NCI-H187 treated with DMSO at 0.1 percent for 48 hours (cell line): ENCODE data around the gene PYM1.
"Not testable (repeated sequence)": the region's sequence is repeated elsewhere in the genome, so short reads cannot be mapped to it uniquely, and the experiment has no call there.

Source experiments
- DNase-seq: peaks from one replicate; lab custom pipeline; 2025; lab: John Stamatoyannopoulos, UW

PYM1 gene

DNA sequence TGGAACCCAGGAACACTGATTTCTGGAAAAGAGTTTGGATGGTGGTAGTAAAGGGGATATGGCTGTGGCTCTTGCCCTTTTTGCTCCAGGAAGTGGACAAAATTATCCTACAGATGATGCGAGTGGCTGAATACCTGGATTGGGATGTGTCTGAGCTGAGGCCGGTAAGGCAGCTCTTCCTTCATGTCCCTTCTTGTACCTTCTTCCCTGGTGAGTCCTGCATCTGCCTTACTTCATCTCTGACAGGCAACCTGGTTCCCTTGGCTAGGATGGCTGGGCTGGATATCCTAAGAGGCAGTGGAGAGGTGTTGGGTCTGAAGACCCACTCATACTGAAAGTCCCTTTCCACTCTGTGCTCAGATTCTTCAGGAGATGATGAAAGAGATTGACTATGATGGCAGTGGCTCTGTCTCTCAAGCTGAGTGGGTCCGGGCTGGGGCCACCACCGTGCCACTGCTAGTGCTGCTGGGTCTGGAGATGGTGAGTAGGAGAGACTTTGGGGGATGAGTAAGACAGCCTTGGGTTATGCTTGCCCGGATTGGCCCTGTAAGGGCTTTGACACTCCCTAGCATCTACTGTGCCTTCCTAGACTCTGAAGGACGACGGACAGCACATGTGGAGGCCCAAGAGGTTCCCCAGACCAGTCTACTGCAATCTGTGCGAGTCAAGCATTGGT is 11.3 kb upstream of the PYM1 start:
- no peak for DNase-seq

DNA sequence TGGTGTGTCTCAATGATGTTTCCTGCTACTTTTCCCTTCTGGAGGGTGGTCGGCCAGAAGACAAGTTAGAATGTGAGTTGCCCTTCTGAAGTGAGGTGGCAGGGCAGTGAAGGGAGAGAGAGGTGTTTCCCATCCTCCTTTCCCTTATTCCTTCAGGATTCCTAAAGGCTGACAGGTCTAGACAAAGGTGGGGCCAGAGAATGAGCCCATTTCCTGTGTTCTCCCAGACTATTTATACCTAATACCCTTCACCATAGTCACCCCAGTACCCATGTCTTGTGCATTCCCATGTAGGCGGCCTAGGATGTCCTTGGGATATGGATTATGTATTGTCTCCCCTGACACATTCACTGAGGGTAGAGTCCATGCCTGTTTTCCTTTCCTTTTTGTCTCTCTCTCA is 10.3 kb upstream of the PYM1 start:
- DNase-seq, result no peak

DNA sequence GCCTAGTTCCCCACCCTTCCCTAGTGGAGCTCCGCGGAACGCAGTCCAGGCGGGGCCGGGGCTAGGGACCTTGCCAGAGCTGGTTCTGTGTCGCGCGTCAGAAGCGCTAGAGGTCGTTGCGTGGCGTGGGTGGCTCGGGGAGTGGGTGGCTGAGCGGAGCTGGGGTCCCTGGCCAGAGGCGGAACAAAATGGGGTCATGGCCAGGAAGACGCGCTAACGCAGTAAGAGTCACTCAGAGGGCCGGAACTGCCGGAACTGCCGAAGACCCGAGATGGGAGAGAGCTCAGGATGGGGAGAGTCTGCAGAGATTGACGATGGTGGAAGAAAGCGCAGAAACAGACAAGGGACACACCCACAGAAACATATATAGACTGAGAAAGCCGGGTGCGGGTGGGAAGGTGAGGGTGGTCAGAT is 8.1 kb upstream of the PYM1 start:
- no peak for DNase-seq

DNA sequence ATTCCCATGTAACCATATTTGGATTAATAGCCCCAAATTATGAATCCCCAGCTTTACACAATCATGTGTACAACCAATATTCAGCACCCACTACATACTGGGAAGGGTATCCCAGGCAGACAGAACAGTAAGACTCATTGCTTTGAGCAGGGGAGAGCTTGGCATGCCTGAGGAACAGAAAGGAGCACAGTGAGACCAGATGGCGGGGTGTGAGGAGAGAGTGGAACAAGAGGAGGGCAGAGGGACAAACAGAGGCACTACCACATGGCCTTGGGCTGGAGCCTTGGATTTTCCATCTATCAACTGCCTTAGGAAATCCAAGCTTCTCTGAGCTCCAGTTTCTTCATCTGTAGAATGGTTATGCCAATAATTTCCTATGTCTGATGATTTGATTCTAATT is 7.1 kb upstream of the PYM1 start:
- DNase-seq, result no peak

DNA sequence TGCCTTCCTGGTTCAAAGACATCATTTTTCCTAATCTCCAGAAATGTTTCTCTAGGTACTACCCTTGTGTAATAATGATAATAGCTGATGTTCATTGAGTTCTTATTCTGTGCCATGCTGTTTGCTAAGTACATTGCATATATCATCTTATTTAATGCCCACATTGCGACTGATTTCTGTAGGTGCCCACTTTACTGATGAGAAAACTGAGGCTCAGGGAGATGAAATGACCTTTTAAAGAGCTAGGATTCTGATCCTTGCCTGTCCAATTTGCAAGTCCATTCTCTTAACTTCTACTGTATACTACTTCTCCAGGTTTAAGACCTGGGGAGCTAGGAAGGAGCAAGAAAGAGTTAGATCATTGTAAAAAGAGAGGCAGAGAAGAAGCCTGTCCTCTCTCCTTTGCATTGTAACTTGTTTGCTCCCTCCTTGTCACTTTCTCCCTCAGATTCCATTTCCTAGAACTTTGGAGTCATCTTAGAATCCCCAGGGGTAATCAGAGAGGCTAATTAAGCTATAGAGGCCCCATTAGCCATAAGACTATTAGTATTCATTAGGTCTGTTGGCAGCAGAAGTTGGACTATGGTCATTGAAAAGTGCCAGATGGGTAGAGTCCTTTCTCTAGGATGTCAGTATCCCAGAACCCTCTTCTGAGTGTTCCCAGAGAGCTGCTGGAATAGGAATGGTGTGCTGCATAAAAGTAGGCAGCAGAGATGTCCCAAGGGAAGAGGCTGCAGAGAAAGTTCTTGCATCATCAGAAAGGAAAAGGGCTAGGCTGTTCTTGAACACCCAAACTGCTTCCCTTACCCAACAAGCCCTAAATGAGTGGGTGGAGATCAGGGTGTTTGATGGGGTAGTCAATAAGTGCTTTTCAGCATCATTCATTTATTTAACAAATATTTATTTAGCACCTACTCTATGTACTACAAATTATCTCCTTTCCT is 6.4 kb upstream of the PYM1 start:
- no peak for DNase-seq

DNA sequence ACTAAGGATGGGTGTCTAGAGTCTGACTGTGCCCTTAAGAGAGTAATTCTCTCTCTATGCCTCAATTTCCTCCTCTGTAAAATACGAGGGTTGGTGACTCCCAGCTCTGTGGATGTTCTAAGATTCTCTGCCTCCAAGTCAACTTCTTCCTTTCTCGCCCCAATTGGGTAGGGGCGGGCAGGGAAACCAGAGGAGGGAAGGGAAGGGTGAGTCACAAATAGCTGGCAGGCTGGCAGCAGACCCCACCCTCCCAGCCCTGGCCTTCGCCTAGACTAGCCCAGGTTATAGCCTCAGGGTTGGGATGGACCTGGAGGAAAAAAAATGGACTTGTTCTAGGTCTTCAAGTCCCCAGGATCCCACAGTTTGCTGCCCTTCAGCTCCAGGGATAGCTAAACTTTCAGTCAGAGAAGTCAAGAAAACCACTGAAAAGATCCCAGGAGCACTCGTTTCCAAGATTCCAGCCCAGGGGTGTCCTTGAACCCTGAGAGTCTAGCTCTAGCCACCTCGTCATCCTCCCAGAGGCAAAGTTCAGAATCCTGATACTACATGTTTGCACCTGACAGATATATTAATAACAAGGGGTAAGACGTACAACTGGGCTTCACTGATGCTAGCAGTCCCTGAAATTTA is 5.6 kb upstream of the PYM1 start:
- no peak for DNase-seq

DNA sequence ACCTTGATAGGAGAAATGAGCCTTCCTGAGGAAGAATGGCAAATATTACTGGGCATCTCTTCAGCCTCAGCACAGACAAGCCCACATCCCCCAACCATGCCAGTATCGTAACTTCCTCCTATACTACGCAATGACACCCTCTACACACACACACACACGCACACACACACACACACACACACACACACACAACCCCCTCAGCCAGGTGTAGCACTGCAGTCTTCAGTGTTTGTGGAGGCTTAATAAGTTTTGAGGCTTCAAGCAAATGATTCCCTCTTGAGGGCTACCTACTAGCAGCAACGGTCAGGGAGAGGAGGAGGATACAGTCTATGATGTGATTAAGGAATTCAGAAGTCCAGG is 4.8 kb upstream of the PYM1 start:
- DNase-seq, result no peak

DNA sequence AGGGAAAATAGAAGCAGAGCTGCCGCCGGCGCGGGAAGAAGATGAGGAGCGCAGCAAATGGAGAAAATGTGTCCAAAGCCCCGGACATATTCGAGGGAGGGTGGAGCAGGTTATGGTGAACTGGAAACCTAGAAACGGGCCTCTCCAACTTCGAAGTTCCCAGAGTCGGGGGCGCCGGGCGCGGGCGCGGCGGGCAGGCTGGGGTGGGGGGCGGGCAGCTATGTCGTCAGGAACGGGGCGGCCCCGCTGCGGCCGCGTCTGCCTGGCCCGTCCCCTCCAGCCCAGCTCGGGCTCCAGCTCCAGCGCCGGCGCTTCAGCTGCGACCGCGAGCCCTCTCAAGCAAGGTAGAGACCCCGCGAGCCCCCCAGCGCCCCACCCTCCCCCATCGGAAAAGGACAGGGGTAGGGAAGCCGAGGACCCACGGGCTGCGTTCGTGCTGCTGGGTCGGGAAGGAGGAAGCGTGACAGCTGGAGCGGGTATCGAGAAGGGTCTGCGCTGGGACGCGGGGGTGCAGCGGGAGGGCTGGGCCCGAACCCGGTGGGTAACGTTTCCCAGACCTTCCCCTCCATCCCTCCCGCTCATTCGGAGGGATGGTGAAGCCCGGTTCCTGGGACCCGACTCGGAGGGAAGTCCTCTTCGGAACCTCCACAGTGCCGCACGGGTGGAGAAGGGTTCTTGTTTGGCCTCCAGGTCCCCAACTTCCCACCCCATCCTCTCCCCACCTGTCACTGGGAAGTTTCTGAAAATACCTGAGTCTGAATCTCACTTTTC is 4.3 kb upstream of the PYM1 start:
- no peak for DNase-seq

DNA sequence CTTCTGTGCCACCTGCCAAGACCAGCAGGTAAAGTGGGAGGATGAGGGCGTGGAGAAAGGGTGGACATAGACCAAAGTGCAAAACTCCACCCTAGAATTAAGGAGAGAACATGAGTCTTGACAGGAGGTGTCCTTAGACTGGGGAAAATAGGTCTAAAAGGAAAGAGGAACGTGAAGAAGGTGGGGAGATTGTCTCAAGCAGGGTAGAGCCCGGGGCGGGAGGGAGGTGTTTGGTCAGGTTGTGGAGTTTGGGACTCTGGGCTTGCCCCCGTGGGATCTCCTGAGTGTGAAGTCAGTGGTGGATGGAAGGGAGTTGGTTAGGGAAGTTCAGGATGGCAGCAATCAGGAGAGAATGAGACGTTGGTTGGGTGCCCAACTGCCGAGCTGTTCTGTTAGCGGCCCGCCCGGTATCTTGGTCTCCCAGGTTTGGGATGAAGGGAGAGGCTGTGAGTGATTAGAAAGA is 3.7 kb upstream of the PYM1 start:
- DNase-seq, result no peak

DNA sequence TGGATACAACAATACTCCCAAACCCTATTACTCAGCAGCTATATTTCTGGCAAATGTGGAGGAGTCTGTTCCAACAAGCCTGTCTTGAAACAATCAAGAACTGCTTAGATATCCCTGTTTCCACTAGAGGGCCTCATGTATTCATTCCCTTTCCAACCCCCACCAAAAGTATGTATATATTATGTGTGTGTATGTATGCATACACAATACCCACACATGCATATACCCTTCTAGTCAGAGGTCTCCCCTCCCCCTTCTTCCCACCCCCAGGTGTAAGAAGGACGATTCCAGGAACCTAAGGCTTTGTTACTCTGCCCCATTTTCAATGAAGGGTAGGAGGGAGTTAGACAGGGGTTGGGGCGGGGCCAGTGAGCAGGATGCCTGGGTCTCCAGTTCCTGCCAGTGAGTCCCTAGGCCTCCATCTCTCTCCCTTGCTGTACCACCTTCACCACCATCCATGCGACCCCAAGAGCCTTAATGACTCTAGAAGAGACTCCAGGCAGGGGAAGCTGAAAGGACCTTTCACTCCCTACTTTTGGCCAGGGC is 3.1 kb upstream of the PYM1 start, which contains the start of gene DGKA:
Gene DGKA, plus strand, starts transcription at position 392 of the 546 bp plus-strand sequence. CDS start 5,342 bp downstream, outside the sequence.
- DNase-seq, result peak; percentile 32

DNA sequence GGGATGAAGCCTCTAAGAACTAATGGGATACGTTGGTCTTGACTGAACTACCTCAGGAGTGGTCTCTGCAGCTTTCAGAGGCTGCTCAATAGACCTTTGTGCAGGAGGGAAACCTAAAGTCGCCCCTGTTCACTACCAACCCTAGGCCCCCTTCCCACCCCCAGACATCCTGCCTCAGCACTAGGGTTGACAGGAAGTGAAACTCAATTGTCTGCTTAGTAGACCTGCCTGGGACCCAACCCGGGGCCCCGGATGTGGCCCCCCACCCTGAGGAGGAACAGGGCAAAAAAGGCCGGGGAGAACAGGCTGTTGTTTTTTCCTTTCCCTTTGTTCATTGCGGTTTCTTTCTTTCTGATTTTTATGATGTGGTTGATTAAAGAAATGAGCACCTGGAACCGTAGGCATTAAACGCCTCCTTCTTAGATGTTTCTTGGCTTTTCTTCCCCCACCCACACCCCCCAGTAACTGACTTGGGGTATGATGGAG is 1.7 kb upstream of the PYM1 start:
- DNase-seq, result no peak

DNA sequence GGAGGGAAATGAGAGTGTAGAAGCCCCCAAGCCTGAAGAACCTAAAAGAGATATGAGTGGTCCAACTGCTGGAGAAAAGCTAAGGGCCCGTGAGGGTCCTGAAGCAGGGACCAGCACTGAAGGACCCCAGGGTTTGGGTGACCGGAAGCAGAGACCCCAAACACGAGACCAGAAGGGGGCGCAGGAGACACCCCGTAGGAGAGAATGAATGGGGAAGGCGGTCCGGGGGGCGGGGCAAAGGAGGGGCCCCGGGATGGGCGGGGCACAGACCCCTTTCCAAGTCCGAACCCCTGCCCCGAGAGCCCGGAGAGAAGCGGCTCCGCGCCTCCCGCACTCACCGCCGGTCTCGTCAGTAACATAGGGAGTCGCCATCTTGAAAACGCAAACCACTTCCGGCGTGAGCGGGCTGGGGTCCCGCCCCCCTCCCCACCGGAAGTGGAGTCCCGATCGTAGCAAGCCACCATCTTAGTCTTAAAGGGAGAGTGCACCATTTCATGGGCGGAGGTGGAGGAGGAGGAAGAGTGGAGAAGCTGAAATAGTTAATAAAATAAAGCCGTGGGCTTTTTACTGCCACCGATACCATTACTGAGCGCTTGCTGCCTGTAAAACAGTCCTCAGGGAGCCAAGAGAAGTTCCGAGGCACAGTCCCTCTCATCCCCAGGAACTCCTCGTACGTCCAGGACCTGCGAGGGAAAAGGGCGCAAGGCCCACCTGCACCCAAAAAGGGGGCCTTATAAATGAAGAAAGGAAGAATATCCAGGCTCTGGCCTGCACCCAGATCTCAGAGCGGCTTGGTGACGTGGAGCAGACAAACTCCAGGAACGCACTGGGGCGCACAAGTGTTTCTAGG is 731 bp downstream of the PYM1 start:
- peak; percentile 92 for DNase-seq

DNA sequence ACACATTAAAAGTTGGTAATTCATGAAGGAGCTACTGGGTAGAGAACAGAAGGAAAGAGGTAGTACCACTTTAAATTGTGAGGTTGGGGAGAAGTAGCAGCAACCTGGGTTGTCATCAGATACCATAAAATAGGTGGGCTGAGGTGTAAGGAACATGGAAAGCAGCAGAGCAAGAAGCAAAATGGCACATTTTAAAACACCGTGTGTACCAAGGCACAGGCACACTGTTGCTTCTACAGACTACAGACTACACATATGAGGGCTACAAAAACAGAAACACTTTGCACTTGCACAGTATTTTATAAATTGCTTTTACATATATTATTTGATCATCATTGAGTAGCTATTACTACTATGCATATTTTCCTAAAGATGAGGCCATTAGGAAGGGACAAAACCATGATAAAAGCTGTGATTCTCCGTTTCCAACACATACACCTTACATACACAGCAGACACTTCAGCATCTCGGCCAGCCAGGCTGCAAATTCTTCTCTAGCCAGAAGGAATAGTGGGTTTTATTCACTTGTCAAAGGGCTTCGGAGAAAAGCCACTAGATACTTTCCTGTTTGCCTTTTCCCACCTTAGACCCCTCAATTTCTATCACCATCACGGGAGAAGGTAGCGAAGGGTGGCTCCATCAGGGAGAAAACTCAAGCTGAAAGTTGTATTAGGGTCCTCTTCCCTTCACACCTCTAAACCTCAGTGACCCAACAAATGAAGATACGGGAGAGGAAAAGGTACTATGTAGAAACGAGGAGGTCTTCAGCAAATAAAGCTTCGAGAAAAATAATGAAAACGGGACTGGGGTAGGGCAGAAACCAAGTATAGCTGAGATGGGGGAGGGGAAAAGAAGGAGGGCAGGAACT is 1.6 kb downstream of the PYM1 start:
- DNase-seq, result no peak

DNA sequence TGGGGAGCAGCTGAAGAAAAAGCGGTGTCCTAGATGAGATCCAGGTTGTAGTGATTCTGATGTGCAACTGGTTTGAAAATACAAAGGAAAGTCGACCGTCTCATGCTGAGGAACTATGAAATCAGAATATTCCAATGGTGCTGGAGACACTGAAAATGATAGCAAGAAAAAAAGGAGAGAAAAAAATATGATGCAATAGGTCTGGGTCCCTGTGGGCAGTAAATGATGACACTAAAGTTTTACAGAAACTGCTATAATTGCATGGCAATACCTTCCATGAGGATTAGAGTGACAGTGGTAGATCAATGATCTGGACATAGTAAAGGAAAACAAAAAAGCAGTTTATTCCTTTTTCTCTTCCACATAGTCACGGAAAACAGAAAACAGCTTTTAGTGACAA is 2.3 kb downstream of the PYM1 start:
- no peak for DNase-seq

DNA sequence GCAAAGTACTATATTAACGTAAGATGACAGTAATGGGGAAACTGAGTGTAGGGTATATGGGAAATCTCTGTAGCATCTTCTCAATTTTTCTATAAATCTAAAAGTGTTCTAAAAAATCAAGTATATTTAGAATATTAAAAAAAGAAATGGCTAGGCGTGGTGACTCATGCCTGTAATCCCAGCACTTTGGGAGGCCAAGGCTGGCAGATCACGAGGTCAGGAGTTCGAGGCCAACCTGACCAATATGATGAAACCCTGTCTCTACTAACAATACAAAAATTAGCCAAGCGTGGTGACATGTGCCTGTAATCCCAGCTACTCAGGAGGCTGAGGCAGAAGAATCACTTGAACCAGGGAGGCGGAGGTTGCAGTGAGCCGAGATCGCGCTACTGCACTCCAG is 4.0 kb downstream of the PYM1 start:
- DNase-seq, result not testable (repeated sequence)

DNA sequence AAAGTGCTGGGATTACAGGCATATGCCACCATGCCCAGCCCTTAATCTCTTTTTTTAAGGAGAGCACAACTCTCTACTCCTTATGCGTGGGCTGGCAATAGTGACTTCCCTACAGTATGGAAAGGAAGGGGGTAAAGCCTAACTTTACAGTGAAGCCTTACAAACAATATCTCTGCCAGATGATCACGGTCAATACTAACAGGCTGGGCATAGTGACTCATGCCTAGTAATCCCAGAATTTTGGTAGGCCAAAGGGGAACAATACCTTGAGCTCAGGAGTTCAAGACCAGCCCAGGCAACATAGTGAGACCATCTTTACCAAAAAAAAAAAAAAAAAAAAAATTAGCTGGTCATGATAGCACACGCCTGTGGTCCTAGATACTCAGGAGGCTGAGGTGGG is 5.6 kb downstream of the PYM1 start:
- DNase-seq, result no peak

DNA sequence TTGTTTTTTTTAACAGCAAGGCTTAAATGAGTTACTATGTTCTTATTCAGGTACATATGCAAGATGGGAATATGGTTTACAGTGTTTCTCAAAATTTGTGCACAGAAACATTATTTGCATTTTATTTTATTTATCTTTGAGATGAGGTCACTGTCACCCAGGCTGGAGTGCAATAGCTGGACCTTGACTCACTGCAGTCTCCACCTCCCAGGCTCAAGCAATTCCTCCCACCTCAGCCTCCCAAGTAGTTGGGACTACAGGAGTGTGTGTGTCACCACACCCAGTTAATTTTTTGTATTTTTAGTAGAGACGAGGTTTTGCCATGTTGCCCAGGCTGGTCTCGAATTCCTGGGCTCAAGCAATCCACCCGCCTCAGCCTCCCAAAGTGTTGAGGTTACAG is 8.7 kb downstream of the PYM1 start:
- not testable (repeated sequence) for DNase-seq

DNA sequence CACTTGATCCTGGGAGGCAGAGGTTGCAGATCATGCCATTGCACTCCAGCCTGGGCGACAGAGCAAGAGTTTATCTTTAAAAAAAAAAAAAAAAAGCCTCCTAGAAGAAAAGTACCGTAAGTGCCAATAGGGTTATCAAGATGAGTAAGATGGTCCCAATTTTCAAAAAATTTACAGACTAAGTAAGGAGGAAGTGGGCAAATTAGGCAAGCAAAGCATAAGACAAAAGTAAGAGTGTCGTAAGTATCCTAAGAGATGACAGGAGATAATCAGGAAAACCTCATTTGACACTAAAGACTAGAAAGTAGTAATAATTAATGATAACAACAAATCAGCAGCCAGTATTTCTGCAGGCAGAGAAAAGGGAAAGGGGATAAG is 12.2 kb downstream of the PYM1 start:
- DNase-seq, result no peak

DNA sequence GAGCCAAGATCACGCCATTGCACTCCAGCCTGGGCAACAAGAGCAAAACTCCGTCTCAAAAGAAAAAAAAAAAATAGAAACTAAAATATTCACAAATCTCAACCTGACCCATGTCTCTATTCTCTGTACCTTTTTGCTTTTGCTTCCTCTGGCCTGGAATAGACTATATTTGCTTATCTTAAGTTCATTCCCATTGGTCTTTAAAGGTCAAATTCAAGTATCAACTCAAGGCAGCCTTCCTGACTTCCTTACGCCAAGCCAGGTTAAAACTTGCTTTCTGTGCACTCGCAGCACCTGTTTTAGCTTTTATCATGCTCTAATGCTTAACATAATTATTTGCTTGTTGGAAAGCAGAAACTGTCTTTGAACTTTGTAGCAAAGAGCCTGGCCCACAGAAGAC is 14.8 kb downstream of the PYM1 start:
- DNase-seq, result no peak

DNA sequence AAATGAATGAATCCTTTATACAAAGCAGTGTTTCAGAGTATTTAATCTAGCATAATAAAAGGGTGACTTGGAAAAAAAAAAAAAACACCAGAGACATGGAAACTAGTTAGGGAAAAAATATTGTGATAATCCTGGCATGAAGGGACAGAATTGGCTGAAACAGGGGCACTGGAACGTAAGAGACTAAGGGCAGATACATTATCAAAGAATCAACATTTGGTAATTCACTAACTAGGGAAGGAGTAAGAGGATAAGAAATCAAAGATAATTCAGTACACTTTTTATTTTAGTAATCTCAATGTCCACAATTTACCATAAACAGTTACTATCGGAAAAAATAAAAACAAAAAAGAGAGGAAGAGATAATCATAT is 18.2 kb downstream of the PYM1 start:
- DNase-seq, result no peak
